CMK (cell line): ENCODE data around the gene NEUROD2.

Experiments
- DNase-seq: peaks from one replicate; pipeline ENCODE4 v3.0.0-alpha.2; 2010; ENCODE audit warnings: low read depth

NEUROD2 gene

GRCh38 chr17:39607851-39608130 is at the start of gene NEUROD2:
Gene NEUROD2, minus strand, starts transcription at chr17:39607920. Its CDS starts 1,321 bp downstream, at chr17:39606599.
- no peak for DNase-seq

GRCh38 chr17:39655105-39655504 is 47.4 kb upstream of the NEUROD2 start:
- no peak for DNase-seq

GRCh38 chr17:39653662-39654331 is 46.1 kb upstream of the NEUROD2 start:
- DNase-seq = peak; percentile 59

DNA sequence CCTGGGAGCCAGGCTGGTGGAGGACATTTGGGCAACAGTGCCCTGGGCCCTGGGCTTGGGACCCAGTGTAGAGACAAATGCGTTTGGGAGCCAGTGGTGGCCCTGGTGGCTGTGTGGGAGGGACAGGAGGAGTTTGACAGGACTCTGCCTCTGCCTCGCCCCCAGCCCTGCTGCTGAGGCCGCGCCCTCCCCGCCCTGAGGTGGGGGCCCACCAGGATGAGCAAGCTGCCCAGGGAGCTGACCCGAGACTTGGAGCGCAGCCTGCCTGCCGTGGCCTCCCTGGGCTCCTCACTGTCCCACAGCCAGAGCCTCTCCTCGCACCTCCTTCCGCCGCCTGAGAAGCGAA is 45.6 kb upstream of the NEUROD2 start:
- DNase-seq = no peak

- DNase-seq = no peak
Observed at GRCh38 chr17:39652587-39653315, 45.0 kb upstream of the NEUROD2 start.

GRCh38 chr17:39651923-39652586 is 44.3 kb upstream of the NEUROD2 start:
- DNase-seq = no peak

DNA sequence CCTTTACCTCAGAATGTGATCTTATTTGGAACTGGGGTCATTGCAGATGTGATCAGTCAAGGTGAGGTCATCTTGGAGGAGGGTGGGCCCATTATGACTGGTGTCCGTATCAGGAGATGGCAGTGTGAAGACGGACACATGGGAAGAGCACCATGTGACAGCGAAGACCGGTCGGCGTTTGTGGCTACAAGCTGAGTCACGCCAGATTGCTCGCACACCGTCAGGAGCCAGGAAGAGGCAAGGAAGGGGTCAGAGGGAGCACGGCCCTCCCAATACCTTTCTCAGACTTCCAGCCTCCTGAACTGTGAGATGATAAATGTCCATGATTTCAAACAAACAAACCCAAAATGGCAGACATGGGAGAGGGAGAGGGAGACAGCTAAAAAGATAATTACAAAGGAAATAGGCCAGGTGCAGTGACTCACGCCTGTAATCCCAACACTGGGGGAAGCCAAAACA is 42.4 kb upstream of the NEUROD2 start:
- DNase-seq = no peak

GRCh38 chr17:39648616-39649366 is 41.1 kb upstream of the NEUROD2 start:
- DNase-seq = no peak

DNA sequence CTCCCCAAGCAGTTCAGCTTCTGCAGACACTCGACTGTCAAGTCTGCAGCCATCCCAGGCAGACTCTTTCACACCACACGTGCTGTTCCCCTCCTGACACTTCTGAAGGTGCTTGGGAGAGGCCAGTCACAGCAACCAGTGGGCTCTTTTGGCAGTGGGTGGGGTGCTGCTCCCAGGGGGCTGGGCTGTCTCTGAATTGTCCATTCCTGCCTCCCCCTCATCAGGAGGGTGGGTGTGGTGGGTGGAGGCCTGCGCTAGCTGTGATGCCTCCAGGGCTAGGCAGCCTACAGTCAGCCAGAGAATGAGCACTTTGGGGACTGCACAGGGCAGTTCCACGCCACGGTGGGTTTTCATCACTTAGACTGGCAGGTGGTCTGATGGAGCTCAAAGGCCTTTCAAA is 39.5 kb upstream of the NEUROD2 start:
- DNase-seq = no peak

DNA sequence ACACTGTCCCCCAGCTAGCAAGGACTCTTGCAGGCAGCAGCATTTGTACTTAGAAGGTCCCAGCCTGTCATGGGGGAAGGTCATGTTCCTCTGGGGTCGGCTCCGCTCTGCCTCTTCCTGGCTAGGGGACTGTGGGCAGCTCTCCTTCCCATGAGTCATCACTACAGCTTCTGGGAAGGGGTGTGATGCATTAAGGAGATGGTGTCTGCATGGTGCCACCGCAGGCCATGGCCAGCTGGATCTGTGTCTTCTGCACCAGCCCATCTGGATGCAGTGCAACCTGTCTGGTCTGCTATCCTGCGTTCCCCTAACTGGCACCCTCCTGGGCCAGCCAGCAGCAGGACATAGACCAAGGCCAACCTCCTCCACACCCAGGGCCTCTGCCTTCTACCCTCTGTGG is 35.6 kb upstream of the NEUROD2 start:
- DNase-seq = no peak

DNA sequence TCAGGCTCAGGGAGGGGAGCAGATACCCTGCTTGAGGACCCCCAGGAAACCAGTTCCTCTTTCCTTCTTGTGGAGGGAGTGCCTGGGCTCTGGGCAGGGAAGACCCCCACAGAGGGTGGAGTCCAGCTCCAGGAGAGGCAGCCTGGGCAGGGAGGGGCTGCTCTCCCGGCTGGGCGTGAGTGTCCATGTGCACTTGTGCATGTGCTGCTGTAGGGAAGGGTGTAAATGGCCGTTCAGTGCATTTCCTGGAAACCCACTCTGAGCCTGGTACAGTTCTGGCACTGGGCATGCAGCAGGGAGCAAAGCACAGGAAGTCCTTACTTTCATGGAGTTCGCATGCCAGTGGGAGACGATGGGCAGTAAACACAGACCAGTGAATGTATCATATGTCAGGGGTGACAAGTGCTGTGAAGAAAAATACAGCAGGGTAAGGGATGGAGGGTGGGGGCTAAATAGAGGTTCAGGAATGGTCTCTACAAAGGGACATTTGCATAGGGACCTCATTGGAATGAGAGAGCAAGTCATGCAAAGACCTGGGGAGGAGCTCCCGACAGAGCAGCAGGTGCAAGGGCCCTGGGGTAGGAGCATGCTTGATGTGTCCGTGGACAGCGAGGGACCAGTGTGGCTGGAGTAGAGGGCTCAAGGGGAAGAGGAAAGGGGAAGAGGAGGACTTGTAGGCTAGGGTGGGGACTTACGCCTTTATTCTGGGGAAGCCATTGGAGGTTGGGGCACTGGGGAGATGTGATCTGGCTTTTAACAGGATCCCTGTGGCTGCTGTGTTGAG is 34.8 kb upstream of the NEUROD2 start:
- no peak for DNase-seq

- DNase-seq = no peak
Observed at GRCh38 chr17:39641883-39642282, 34.2 kb upstream of the NEUROD2 start.

GRCh38 chr17:39641097-39641496 is 33.4 kb upstream of the NEUROD2 start:
- DNase-seq = no peak

GRCh38 chr17:39640591-39641031 is 32.9 kb upstream of the NEUROD2 start:
- no peak for DNase-seq

- DNase-seq = no peak
Observed at GRCh38 chr17:39639566-39640458, 32.1 kb upstream of the NEUROD2 start.

DNA sequence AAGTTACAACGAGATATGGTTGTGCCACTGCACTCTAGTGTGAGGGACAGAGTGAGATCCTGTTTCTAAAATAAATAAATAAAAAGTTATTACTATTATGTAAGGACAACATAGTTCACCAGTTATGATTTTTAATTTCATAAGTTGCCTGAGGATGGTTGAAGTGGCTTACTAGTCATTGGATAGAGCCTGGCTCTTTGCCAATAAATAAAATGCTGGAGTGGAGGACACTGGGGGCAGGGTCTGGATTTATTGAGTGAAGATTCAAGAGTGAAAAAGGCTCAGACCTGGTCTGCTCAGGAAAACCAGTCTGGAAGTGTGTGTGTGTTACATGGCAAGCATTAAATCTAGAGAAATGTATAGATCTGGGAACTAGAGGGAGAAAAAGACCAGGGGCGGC is 31.3 kb upstream of the NEUROD2 start:
- DNase-seq = no peak

DNA sequence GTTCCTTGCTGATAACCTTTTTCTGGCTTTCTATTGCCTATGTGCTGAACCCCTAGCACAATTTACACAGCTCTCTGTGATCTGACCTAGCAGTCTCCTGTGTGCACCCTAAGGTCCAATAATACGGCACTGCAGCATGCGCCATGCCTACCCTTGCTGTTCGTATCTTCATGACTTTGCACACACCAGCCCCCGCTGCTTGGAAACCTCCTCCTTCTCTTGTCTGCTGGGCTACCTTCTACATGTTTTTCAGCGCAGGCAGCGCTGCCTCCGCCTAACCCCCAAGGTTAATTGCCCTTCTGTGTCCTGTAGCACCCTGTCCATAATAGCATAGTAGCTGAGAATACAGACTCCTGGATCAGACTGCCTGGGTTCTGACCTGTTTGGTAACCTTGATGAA is 30.6 kb upstream of the NEUROD2 start:
- DNase-seq = no peak

DNA sequence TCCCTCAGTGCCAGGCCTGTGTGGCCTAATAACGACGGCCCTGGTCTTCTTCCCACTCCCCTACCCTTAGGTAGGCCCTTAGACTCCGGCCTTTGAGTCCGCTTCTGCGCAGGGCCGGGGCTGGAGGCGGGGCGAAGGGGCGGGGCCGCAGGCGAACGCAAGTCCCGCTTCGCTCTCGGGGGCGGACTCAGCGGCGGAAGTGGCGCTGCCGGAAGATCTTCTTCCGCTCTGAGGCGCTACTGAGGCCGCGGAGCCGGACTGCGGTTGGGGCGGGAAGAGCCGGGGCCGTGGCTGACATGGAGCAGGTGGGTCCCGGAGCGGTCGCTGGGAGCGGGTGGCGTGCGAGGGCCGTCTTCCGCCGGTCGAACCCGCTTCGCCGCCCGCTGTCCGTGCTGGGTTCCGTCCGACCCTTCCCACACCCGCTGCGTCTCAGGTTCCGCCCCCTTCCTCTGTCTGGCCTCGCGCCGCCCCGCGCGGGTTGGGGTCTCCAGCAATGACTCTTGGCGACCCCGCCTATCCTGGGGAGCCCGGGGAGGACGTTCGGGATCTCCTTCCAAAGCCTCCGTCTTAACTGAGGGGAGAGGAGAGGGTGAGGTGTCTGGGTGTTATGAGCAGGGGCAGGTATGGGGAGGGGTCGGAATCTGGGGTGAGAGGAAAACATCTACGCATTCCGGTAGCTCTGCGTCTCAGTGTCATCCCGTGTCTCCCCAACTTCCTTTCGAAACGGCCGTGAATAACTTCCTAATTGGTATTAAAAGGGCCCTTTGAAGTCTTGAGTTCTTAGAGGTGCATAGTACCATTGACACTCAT is 29.4 kb upstream of the NEUROD2 start, which contains the start of gene STARD3:
STARD3 (plus strand) TSS at position 218 of the 810 bp plus-strand sequence. CDS start 16,388 bp downstream, outside the sequence.
- DNase-seq = peak; percentile 74

GRCh38 chr17:39636587-39636926 is 28.8 kb upstream of the NEUROD2 start:
- no peak for DNase-seq

- no peak for DNase-seq
Observed at GRCh38 chr17:39635614-39636176, 28.0 kb upstream of the NEUROD2 start.
